Mucosa of descending colon (tissue), 3 donors: ENCODE data around the gene WSB1. TPM values are rescaled to one million over a fixed set of nuclear protein-coding genes. Genes with fewer than 3 reads are reported as not detected.
A peak's percentile ranks its signal among the peaks of the same experiment; 100 is the strongest.

Experiments used
- ATAC-seq: fragments of 200-7000 bp; cut with Tn5 transposase; one replicate; pipeline ENCODE4 v1.9.1; 2020; ENCODE audit warnings: mild to moderate bottlenecking, moderate library complexity
- DNase-seq, 3 donors: peaks; one replicate each; pipeline ENCODE4 v3.0.0-alpha.2; 2020
- H3K36me3 ChIP-seq: fragments of 200-600 bp; one replicate; pipeline ENCODE4 v1.8.0; 2021; ENCODE audit warnings: low read depth, mild to moderate bottlenecking
- H3K4me1 ChIP-seq: fragments of 200-600 bp; one replicate; pipeline ENCODE4 v1.8.0; 2021; ENCODE audit warnings: low read depth, mild to moderate bottlenecking
- H3K4me3 ChIP-seq: fragments of 200-600 bp; one replicate; pipeline ENCODE4 v1.8.0; 2021; ENCODE audit warnings: mild to moderate bottlenecking
- H3K9me3 ChIP-seq: fragments of 200-600 bp; one replicate; pipeline ENCODE4 v1.8.0; 2021; ENCODE audit warnings: mild to moderate bottlenecking
- CTCF ChIP-seq: fragments of 200-600 bp; IDR thresholded peaks from one replicate; pipeline ENCODE4 v1.8.0; 2022; ENCODE audit warnings: antibody characterized with exemption, mild to moderate bottlenecking
- intact Hi-C, 2 donors: fragments of 100-400 bp; cut with DNase I in 1 of 2; cut with micrococcal nuclease in 1 of 2; formaldehyde crosslinking; loops; one replicate each; pipeline versions ENCODE4 v1.11.0 to v1.11.1; 2022; cut with DNase I, micrococcal nuclease
- total RNA-seq, 3 donors: library from RNA; stranded (reverse); fragmentation: NEBNext Ultra II Directional in 2 of 3; extraction: Animal tissue kit (Norgen Biotek cat#: 25700) in 2 of 3; gene quantifications; one replicate each; pipeline versions ENCODE4 v1.2.1 to v1.2.4, GENCODE V29; 2021 to 2023
- donor health status: DM: no; HTN: no; CAD: no; lungs with moderate emphysema.
- donor health status: DM: no; HTN: no; CAD: no.
- donor health status: DM: no; HTN: yes; CAD: no.

The WSB1 gene
- total RNA-seq, 3 donors from 2014 or later = 115 to 149 (median 137) TPM

- H3K4me3 ChIP-seq = no peak overlapping the region
- H3K9me3 ChIP-seq = no peaks in the 10 kb centered on the region
- no peak for TF ChIP-seq CTCF
- ATAC-seq = no peak
- H3K4me1 ChIP-seq = peaks cover 6% of the 10 kb centered on the region
- intact Hi-C loops = no loop called here
- H3K36me3 ChIP-seq = no peaks in the 10 kb centered on the region
- no peak for DNase-seq
Measured at GRCh38 chr17:27259356-27259755, 34.6 kb upstream of the WSB1 start.

- no peaks in the 10 kb centered on the region for H3K36me3 ChIP-seq
- DNase-seq (no peak), ATAC-seq (no peak)
- intact Hi-C loops = no loop called here
- peaks cover 13% of the 10 kb centered on the region for H3K4me1 ChIP-seq
- no peaks in the 10 kb centered on the region for H3K9me3 ChIP-seq
- no peak overlapping the region for H3K4me3 ChIP-seq
- no peak for TF ChIP-seq CTCF
Measured at GRCh38 chr17:27263386-27263785, 30.5 kb upstream of the WSB1 start.

- H3K4me1 ChIP-seq = peaks cover 13% of the 10 kb centered on the region
- DNase-seq (peak in 1 of 3 donors; percentile 55), ATAC-seq (peak; percentile 92)
- no peaks in the 10 kb centered on the region for H3K9me3 ChIP-seq
- intact Hi-C loops = no loop called here
- no peak overlapping the region for H3K4me3 ChIP-seq
- TF ChIP-seq CTCF = no peak
- no peaks in the 10 kb centered on the region for H3K36me3 ChIP-seq
Measured at GRCh38 chr17:27264068-27264812, 29.7 kb upstream of the WSB1 start.

- no peak for DNase-seq
- no peak for TF ChIP-seq CTCF
- ATAC-seq = peak; percentile 66
- Histone ChIP-seq H3K4me1 (peaks cover 13% of the 10 kb centered on the region), H3K36me3 (no peaks in the 10 kb centered on the region), H3K9me3 (no peaks in the 10 kb centered on the region), H3K4me3 (no peak overlapping the region)
- intact Hi-C loops = no loop called here
Measured at GRCh38 chr17:27265333-27265732, 28.6 kb upstream of the WSB1 start.

- Histone ChIP-seq H3K9me3 (no peaks in the 10 kb centered on the region), H3K4me3 (no peak overlapping the region), H3K4me1 (peaks cover 13% of the 10 kb centered on the region), H3K36me3 (no peaks in the 10 kb centered on the region)
- no peak for TF ChIP-seq CTCF
- DNase-seq (no peak), ATAC-seq (no peak)
- intact Hi-C loops = no loop called here
Measured at GRCh38 chr17:27266228-27266627, 27.7 kb upstream of the WSB1 start.
